Jurkat, Clone E6-1 (cell line): ENCODE data around the gene BHLHE23.
A peak's percentile ranks its signal among the peaks of the same experiment; 100 is the strongest.
"Not testable (repeated sequence)": the region's sequence is repeated elsewhere in the genome, so short reads cannot be mapped to it uniquely, and the experiment has no call there.

ENCODE experiments used
- DNase-seq: peaks from one replicate; pipeline ENCODE4 v3.0.0-alpha.2; 2011; ENCODE audit warnings: low read depth, low spot score
- H3K4me3 ChIP-seq: 2 replicates; pipeline ENCODE4 v1.5.1; 2011; ENCODE audit warnings: mild to moderate bottlenecking, low read length, control low read depth, moderate library complexity

BHLHE23 gene

DNA sequence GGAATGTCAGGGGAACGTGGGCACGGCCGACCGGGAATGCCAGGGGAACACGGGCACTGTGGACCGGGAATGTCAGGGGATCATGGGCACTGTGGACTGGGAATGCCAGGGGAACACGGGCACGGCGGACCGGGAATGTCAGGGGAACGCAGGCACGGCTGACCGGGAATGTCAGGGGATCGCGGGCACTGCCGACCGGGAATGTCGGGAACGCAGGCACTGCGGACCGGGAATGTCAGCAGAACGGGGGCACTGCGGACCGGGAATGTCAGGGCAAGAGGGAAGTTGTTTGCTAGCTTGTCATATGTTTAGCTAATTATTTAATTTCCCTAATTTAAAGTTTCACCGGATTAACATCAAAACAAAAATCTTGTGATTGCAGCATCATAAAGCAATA lies 37.4 kb upstream of the BHLHE23 start:
- no peak for DNase-seq
- no peak overlapping the region for H3K4me3 ChIP-seq

DNA sequence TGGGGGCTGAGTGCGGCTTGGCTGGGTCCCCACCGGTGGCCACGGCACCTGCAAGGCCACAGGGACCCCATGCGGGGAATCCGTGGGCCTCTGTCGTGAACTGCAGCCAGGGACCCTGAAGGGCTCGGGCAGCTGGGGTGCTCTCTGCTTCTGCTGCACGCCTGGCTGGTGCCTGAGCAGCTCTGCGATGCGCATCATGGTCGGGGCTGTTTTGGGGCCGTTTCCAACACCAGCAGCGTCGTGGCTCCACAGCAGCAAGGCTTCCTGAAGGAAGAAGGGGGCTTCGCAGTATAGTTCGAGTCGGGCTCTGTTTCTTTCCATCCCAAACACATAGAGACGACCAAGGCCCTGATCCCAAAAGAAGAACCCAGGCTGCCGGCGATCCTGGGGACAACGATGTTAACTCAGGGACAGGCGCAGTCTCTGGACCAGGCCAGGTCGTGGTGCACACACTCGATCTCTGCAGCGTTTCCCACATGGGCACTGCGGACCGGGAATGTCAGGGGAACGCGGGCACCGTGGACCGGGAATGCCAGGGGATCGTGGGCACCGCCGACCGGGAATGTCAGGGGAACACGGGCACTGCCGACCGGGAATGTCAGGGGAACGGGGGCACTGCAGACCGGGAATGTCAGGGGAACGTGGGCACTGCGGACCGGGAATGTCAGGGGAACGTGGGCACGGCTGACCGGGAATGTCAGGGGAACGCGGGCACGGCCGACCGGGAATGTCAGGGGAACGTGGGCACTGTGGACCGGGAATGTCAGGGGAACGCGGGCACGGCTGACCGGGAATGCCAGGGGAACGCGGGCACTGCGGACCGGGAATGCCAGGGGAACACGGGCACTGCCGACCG lies 36.8 kb upstream of the BHLHE23 start:
- no peak overlapping the region for H3K4me3 ChIP-seq
- no peak for DNase-seq

DNA sequence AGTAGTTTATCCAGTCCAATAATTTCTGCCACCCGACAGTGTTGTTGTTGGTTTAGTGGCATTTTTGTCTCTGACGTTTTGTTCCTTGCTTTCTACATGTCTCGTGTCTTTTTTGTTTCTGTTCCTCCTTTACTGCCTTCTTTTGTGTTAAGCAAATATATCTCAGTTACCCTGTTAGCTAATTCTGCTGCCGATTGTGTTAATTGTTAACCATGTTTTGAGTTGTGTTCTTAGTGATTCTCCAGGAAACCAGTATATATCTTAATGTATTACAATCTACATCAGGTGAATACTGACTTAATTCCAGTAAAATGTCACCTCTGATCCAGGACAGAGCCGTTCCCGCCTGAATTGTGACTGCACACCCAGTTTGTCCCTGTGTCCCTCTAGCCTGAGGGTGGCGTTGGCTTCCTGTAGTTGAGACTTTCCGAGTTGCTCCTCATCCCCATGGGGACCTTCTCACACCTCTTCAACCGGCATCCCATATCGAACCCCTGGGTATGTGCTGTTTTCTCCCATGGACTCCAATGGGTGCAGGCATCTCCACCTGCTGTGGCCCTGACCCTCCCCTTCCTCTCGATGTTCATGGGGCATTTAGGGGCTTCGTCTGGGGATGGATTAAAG lies 35.8 kb upstream of the BHLHE23 start:
- H3K4me3 ChIP-seq = no peak overlapping the region
- DNase-seq = no peak

DNA sequence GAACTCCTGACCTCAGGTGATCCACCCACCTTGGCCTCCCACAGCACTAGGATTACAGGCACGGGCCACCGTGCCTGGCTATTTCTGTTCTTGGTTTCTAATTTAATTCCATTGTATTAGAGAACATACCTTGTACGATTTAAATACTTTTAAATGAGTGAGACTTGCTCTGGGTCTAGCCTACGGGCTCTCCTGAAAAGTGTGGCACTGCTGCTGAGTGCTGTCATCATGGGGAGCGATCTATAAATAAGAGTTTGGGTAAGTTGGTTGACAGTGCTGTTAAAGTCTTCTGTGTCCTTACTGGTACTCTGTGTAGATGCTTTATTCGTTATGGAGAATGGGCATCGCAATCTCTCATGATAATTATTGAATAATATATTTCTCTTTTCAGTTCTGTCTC lies 35.0 kb upstream of the BHLHE23 start:
- DNase-seq = no peak

DNA sequence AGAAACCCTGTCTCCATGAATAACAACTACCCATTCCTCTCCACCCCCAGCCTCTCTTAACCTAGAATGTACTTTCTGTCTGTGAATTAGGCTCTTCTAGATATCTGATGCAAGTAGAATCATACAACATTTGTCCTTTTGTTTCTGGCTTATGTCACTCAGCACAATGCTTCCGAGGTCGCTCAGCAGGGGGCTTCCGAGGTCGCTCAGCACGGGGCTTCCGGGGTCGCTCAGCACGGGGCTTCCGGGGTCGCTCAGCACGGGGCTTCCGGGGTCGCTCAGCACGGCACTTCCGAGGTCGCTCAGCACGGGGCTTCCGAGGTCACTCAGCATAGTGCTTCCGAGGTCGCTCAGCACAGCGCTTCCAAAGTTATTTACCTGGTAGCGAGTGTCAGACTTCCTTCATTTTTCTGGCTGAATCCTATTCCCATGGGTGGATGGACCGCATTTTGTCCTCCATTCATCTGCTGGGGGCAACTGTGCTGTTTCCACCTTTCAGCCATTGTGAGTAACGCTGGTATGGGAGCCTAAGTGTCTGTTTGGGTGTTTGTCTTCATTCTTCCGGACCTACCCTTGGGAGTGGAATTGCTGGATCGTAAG lies 31.0 kb upstream of the BHLHE23 start:
- peak; percentile 69 for DNase-seq

More for the DNA sequence above, 35.0 kb upstream of the BHLHE23 start:
- no peak overlapping the region for H3K4me3 ChIP-seq

DNA sequence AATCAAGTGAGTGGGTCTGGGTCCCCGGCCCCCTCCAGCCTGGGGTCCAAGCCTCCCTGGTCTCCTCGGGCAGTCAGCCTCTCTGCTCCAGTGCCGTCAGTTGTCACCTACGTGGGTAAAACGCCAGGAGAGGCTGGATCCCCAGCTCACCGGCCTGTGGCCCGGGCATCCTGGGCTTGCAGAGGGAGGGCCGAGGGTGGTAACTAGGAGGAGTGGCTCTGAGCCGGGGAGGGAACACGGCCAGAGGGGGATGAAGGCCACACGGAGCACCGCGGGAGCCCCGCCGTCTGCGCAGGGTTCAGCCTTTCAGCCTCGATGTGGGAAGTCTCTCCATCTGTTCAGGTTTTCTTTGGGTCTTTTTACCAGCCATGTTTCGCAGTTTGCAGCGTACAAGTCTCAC lies 29.5 kb upstream of the BHLHE23 start:
- no peak overlapping the region for H3K4me3 ChIP-seq
- no peak for DNase-seq

More for the DNA sequence above, 31.0 kb upstream of the BHLHE23 start:
- H3K4me3 ChIP-seq = peak overlapping the region; percentile 89

DNA sequence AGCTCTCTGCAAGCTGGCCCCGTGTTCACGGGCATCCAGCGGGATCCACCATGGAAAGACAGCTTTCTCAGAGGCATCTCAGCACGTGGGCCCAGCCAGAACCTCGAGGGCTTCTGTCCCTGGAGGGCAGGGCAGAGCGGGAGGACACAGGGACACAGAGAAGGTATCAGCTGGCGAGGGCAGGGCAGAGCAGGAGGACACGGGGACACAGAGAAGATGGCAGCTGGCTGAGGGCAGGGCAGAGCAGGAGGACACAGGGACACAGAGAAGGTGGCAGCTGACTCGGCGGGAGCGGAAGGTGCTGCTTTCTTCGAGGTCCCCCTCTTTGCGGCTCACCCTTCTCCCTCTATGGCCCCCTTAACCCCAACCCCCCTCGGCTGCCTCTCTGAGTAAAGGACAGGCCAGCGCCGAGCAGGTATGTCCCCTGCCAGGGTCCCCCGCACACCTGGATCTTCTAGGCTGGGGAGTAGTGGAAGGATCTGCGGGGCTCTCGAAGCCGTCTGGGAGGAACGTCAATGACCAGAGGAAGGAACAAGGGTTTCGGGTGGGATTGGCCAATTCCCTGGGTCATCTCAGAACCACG lies 28.9 kb upstream of the BHLHE23 start:
- no peak overlapping the region for H3K4me3 ChIP-seq
- no peak for DNase-seq

DNA sequence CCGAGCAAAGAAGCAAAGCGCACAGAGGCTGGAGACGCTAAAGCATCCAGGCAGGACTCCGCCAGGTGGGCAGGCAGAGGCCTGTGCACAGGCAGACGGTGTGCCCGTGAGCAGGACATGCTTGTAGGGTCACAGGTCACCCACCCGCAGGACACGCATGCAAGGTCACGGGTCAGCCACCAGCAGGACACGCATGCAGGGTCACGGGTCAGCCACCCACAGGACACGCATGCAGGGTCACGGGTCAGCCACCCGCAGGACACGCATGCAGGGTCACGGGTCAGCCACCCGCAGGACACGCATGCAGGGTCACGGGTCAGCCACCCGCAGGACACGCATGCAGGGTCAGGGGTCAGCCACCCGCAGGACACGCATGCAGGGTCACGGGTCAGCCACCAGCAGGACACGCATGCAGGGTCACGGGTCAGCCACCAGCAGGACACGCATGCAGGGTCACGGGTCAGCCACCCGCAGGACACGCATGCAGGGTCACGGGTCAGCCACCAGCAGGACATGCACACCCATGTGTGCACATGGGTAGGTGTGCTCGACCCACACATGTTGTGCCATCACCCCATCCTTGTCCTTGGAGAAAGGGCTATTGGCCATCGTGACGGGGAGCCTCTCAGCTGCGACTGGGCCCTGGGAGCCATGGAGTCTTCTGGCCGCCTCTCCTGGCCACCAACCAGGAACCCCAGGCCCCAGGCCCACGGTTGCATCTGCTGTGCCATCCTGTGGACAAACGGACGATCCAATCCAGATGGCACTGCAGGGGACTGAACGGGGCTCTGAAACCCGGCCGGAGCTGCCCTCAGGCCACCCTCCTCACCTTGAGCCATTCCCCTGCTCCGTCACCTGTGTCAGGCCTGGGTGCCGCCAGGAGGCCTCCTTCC lies 28.2 kb upstream of the BHLHE23 start:
- not testable (repeated sequence) for H3K4me3 ChIP-seq, DNase-seq

DNA sequence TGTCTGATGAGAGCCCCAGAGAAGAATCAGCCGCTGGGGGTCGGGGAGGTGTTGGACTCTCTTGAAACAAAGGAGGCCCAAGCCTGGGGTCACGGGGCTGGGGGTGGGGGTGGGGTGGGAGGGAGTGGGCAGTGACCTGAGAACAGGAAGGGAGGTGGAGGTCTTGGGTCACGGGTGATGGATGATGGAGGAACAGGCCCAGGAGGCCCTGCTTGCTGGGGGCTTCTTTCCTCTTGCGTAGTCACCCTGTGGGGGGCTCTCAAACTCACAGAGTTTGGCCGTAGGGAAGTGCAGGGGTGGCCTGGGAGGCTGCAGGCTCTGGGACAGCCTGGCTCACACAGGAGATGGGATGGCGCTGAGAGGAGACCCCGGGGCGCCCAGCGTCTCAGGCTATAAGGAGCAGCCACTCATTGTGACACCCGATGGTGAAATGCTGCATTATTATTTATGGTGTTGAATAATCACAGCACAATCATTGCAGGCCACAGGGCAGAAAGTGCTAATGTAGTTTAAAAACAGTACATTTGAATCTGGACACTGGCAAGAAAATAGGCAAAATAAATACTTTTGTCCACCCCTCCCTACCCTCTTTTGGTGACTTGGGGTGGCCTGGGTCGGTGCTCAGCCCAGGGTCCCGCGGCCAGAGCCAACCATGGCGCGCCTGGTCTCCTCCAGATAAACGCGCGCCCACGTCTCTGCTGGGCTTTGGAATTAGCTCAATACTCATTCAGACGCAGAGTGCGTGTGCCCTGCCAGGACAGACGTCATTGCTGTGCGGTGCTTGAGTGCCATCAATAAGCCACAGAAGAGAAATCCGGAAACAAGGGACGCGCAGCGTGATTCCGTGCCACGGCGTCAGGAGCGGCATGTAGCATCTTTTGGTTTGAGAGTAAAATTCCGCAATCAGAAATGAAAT lies 27.3 kb upstream of the BHLHE23 start:
- H3K4me3 ChIP-seq = no peak overlapping the region
- DNase-seq = no peak

DNA sequence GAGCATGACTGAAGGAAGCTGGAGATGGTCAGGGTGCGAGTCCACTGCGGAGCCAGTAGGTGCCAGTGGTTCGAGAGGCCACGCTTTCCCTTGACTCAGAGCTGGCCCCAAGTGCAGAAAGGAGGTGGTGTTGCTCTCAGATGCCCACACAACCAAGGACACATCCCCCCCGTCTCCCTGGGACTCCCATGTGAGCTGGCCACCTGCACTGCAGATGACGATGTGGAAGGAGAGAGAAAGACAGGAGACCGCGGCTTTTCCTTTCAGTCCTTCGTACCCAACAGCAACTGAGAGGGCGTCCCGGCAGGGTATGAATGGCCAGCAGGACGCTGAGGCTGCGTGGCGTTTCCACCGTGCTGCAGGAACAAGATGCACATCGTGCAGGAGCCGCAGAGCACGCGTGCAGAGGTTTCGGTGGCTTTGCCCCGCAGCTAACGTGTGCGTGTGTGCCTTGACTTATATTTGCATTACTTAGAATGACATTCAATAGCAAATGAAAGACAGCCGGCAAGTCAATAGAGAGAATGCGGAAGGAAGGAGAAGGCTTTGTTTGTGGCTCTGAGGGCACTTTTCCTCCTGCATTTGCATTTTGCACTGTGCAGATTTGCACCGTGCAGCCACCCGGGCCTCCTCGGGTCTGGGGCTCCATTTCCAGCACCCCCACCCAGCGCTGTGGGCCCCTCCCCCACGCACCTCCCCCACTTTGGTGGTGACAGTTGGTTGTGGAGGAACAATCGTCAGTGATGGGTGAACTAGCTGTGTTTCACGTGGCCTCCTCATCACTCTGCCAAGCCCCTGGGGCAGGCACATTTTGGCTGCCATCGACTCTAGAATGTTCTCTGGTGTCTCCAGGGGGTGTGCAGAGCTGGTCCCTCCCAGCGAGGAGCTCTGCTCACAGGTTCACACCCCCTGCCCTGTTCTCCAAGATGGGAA lies 26.4 kb upstream of the BHLHE23 start:
- DNase-seq = no peak
- H3K4me3 ChIP-seq = no peak overlapping the region

DNA sequence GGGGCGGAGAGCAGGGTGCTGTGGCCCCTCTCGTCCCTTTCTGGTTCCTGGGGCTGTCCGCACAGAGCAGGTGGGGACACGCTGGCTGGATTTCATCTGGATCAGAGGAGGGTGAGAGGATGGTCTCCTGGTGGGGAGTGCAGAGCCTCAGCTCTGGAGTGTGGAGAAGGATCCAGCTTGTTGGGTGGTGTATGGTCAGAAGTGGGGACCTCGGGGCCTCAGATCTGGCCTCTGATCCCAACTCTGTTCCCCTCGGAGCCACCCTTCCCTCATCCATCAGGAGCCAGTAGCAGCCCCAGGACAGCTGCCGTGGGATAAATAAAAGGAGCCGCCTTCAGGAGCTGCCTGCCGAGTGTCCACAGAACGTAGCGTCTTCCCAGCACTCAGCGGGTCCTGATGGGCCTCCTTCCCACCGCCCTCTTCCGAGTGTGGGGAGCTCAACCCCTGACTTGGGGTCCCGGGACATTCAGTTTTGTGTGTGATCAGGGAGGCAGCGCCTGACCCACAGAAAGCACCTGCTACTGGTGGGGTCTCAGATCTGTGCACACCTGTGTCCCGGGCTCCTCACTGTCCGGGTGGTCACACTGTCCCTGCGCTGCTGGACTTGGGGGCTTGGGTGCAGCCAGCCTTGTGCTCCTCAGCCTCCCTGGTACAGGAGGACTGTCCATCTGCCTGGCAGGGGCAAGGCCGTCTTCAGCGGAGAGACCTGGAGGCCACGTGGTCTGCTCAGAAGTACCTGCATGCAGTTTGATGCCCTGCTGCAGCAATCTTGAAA lies 25.4 kb upstream of the BHLHE23 start:
- no peak for DNase-seq
- no peak overlapping the region for H3K4me3 ChIP-seq

DNA sequence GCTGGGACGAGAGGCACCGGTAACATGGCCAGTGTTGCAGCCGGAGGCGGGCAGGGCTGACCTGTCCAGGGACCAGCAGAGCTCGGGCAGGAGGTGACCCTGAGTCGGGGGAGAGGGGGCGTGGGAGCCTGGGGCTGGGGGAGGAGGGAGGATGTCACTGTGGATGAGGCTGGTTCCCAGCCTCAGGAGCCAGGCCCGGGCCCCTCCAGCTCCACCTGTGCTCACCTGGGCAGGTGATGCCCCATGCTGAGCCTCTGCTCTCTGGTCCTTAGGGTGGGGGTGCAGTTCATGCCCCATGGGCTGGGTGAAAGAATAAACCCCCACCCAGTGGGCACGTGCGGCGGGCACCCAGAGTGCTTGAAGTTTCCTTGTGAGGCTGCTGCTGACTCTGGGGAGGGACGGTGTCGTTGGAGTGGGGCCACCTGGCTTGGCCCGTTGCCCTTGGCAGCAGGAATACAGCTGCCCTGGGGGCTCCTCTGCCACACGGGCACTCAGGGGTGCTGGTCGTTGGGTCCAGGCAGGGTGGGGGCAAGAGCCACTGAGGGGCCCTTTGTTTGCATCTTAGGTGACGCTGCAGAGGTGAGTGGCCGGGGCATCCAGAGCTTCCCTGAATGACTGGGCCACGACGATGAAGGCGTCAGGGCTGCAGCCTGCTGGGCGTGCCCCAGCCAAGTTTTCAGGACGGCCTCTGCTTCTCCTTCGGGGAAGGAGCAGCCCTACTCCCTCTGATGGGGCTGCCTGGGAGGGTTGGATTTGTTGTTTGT lies 24.7 kb upstream of the BHLHE23 start:
- no peak overlapping the region for H3K4me3 ChIP-seq
- no peak for DNase-seq

DNA sequence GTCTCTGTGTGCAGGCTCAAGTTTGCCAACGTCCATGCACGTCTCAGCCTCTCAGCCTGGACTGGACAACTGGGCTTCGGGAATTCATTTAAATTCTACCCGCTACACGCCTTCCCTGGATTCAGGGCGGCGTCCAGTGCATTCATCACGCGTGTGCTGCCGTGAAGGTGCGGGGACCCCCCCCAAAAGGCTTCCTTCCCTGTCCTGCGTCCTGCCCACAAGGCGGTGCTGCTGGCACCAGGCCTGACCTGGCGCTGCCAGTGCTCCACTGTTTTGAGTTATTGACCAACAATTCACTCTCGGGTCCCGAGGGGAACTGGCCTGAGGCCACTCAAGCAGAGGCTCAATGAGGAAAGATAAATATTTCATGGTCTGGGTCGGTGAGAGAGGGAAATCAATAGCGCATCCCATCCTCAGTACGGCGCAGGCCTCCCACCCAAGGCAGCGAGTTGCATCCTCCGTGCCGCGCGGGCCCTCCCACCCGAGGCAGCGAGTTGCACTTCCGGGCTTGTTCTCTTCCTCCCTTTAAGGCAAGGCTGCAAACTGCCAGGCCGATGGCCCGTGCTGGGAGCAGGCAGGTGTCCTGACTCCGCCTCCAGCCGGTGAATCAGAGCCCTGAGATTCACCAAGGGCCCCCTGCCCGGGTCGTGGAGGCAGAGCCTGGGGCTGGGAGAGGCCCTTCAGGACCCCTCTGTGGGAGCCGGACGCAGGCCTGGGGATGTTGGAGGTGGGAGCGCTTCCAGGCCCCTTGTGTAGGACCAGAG lies 22.8 kb upstream of the BHLHE23 start:
- H3K4me3 ChIP-seq = no peak overlapping the region

DNA sequence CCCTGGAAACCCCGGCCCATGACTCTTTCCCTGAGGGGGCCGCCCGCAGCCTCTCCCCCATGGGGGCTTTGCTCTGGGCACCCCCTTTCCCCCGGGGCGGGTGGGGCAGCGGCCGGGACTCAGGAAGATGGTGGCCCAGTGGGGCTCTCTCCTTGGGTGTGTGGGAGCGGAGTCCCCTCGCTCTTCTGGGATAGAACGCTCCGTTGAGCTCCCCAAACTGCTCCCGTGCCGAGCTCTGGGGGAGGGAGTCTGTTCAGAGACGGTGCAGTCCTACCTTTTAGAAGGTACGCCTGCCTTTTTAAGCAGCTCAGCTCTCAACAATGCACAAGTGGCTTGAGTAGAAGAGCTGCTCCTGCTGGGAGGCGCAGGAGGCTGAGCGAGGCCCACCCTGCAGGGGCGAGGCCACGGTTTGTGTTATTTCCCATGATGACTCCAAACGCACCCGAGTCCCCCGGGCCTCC lies 21.7 kb upstream of the BHLHE23 start:
- H3K4me3 ChIP-seq = no peak overlapping the region
- no peak for DNase-seq

More for the DNA sequence above, 22.8 kb upstream of the BHLHE23 start:
- DNase-seq = peak; percentile 63

DNA sequence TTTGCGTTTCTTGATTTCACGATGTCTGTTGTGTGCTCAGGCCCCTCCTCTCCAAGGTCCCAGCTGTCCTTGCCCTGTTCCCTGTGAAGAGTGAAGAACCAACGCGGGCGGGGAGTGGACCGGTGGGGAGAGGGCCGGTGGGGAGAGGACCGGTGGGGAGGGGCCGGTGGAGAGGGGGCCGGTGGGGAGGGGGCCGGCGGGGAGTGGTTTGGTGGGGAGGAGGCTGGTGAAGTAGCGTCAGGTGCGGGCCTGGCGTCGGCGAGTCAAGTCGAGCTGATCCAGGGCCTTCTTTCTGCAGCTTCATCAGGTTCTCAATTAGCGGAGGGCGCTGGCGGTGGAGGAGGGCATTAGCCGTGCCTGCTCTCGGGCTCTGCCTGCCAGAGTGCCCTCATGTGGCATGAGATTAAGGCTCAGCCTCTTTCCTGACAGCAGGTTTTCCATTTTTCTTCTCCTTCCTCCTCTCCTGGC lies 21.2 kb upstream of the BHLHE23 start:
- H3K4me3 ChIP-seq = no peak overlapping the region
- DNase-seq = no peak
